Subcutaneous abdominal adipose tissue (tissue), 5 donors: ENCODE results near the gene CDC14A.

Experiments
- H3K27ac ChIP-seq: one replicate; pipeline ENCODE4 v1.7.0; 2013; ENCODE audit warnings: low read depth, mild to moderate bottlenecking, inconsistent platforms, low read length, moderate library complexity
- H3K27me3 ChIP-seq, 5 donors: one replicate each; pipeline ENCODE4 v1.7.0; 2013; ENCODE audit warnings: low read length in 5 of 5, inconsistent platforms in 1 of 5; ENCODE audit not compliant: control insufficient read depth in 5 of 5, insufficient read depth in 4 of 5
- H3K36me3 ChIP-seq, 5 donors: one replicate each; pipeline ENCODE4 v1.7.0; 2013; ENCODE audit warnings: low read length in 5 of 5; ENCODE audit not compliant: control insufficient read depth in 5 of 5, insufficient read depth in 5 of 5
- H3K4me1 ChIP-seq, 5 donors: one replicate each; pipeline ENCODE4 v1.7.0; 2013; ENCODE audit warnings: low read length in 5 of 5, mild to moderate bottlenecking in 3 of 5, moderate library complexity in 1 of 5; ENCODE audit not compliant: control insufficient read depth in 5 of 5, insufficient read depth in 5 of 5
- H3K4me3 ChIP-seq, 5 donors: one replicate each; pipeline ENCODE4 v1.7.0; 2013; ENCODE audit warnings: low read length in 5 of 5, low read depth in 1 of 5
- H3K9ac ChIP-seq, 5 donors: one replicate each; pipeline ENCODE4 v1.7.0; 2013; ENCODE audit warnings: low read length in 5 of 5, mild to moderate bottlenecking in 4 of 5, moderate library complexity in 3 of 5
- H3K9me3 ChIP-seq, 5 donors: one replicate each; pipeline ENCODE4 v1.7.0; 2013; ENCODE audit warnings: low read length in 5 of 5; ENCODE audit not compliant: control insufficient read depth in 5 of 5
- donor health status: healthy.
- donor health status: healthy.
- donor health status: healthy.
- donor health status: healthy.
- donor health status: healthy.

The CDC14A gene

DNA sequence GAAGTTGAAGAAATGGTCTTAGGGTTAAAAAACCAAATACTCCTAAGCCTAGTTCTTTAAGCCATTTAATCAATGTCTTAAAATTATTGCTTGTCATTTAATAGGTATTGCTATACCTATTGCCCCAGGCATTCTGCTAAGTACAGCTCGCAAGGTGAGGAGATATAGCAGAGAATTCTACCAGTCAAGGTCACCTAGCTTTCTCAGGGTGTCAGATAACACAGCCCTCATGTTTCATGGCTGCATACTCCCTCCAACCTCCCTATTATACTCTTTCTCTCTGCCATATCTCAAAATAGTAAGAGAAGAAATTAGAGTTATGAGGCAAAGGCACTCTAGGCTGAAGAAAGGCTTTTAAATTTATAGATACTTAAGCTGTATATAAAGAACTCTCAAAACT is 117.3 kb downstream of the CDC14A start:
- H3K4me1 ChIP-seq: peaks cover 0 to 2% (median 0%) of the 10 kb centered on the region in 5 donors
- H3K27me3 ChIP-seq: no peaks in the 10 kb centered on the region
- no peaks in the 10 kb centered on the region for H3K9me3 ChIP-seq
- peaks cover 0 to 8% (median 0%) of the 10 kb centered on the region in 5 donors for H3K36me3 ChIP-seq
- H3K27ac ChIP-seq: no peak overlapping the region
- H3K9ac ChIP-seq: no peak overlapping the region
- no peak overlapping the region for H3K4me3 ChIP-seq

GRCh38 chr1:100474834-100475233 is 122.5 kb downstream of the CDC14A start:
- Histone ChIP-seq H3K27ac (no peak overlapping the region), H3K9ac (no peak overlapping the region), H3K4me1 (peaks cover 0 to 6% (median 0%) of the 10 kb centered on the region in 5 donors), H3K4me3 (no peak overlapping the region), H3K9me3 (no peaks in the 10 kb centered on the region), H3K27me3 (no peaks in the 10 kb centered on the region), H3K36me3 (peaks cover 0 to 3% (median 0%) of the 10 kb centered on the region in 5 donors)

DNA sequence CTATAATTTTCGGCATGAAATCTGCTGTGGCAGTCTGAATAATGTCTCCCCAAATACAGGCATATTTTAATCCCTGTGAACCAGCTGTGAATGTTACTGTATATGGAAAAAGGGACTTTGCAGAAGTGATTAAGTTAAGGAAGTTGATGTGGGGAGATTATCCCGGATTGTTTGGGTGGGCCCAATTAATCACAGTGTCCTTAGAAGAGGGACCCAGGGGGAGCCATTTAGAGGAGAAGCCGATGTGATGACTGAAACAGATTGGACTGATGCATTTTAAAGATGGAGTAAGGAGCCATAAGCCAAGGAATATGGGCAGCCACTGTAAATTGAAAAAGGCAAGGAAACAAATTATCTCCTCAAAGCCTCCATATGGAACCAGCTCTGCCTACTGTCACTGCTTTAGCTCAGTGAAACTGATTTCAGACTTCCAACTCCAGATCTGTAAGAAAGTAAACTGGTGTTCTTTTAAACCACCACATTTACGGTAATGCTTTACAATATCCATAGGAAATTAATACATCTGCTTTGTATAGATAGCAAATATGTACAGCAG is 124.5 kb downstream of the CDC14A start:
- peaks cover 0 to 6% (median 0%) of the 10 kb centered on the region in 5 donors for H3K4me1 ChIP-seq
- H3K4me3 ChIP-seq: no peak overlapping the region
- H3K9ac ChIP-seq: no peak overlapping the region
- H3K9me3 ChIP-seq: no peaks in the 10 kb centered on the region
- H3K27ac ChIP-seq: no peak overlapping the region
- H3K36me3 ChIP-seq: peaks cover 0 to 3% (median 0%) of the 10 kb centered on the region in 5 donors
- no peaks in the 10 kb centered on the region for H3K27me3 ChIP-seq

DNA sequence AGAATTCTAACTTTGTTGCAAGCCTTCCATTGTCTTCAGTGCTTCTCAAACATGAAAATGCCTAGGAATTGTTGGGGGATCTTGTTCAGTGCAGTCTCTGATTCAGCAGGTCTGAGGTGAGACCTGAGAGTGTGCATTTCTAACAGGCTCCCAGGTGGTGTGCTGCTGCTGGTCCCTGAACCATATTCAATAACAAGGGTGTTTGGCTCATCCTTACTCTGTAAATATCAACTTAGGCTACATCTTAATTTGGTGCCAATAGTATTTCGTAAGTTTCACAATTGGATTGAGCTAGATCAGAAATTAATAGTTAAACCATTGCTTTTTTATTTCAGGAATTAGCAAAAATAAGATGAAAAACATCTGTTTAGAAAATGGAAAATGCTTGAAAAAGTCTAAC is 126.5 kb downstream of the CDC14A start:
- Histone ChIP-seq H3K9me3 (no peaks in the 10 kb centered on the region), H3K9ac (no peak overlapping the region), H3K36me3 (peaks cover 0 to 3% (median 0%) of the 10 kb centered on the region in 5 donors), H3K27me3 (no peaks in the 10 kb centered on the region), H3K4me1 (peaks cover 0 to 6% (median 0%) of the 10 kb centered on the region in 5 donors), H3K27ac (no peak overlapping the region), H3K4me3 (no peak overlapping the region)

- no peak overlapping the region for H3K27ac ChIP-seq
- H3K4me1 ChIP-seq: peaks cover 0 to 2% (median 0%) of the 10 kb centered on the region in 5 donors
- H3K4me3 ChIP-seq: no peak overlapping the region
- no peak overlapping the region for H3K9ac ChIP-seq
- peaks cover 0 to 3% (median 0%) of the 10 kb centered on the region in 5 donors for H3K36me3 ChIP-seq
- H3K9me3 ChIP-seq: no peaks in the 10 kb centered on the region
- no peaks in the 10 kb centered on the region for H3K27me3 ChIP-seq
These were observed 127.5 kb downstream of the CDC14A start for GRCh38 chr1:100479620-100480338.

DNA sequence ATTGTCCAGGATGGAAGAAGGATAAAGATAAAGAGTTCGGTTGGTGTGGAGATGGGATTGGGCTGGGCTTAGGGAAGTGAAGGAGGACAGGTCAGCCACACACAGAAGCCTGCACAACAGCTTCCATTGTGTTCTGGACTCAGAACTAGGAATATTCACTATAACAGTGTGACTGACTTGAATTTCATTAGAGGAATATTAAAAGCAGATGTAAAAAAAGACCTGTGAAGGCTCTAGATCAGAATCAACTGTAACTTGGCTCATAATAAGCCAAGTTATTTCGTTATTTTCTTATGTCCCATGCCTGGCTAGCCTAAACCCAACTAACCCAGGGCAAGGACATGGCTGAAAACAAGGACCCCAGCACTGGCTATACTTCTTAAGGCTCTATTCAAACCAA is 129.0 kb downstream of the CDC14A start:
- Histone ChIP-seq H3K4me3 (no peak overlapping the region), H3K9ac (no peak overlapping the region), H3K4me1 (no peaks in the 10 kb centered on the region), H3K27ac (no peak overlapping the region), H3K36me3 (peaks cover 0 to 5% (median 0%) of the 10 kb centered on the region in 5 donors), H3K9me3 (no peaks in the 10 kb centered on the region), H3K27me3 (no peaks in the 10 kb centered on the region)

DNA sequence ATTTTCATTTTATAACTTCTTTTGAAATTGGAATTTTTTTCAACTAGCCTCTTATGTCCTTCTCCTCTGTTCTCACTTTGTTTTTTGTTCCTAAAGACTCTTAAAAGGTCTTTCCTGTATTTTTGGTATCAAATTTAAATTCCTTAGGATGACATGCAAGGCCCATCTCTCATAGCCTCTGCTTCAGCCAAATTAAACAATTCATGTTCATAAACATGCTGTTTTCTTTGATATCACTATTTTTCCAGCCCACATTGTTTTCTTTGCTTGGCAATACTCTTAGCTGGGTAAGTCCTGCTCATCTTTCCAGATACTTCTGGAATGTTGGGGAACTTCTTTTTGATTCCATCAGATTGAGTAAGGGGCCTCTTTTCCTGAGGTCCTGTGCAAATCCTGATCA is 129.9 kb downstream of the CDC14A start:
- Histone ChIP-seq H3K4me1 (no peaks in the 10 kb centered on the region), H3K36me3 (peaks cover 0 to 5% (median 0%) of the 10 kb centered on the region in 5 donors), H3K27me3 (no peaks in the 10 kb centered on the region), H3K9me3 (no peaks in the 10 kb centered on the region), H3K9ac (no peak overlapping the region), H3K4me3 (no peak overlapping the region), H3K27ac (no peak overlapping the region)

DNA sequence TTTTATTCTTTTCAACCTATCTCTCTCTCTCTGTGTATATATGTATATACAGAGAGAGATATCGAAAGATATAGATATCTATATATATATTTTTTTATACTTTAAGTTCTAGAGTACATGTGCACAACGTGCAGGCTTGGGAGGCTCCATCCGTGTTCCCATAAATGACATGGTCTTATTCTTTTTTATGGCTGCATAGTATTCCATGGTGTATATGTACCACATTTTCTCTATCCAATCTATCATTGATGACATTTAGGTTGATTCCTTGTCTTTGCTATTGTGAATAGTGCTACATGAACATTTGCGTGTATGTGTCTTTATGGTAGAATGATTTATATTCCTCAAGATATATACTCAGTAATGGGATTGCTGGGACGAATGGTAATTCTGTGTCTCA is 130.4 kb downstream of the CDC14A start:
- Histone ChIP-seq H3K4me1 (no peaks in the 10 kb centered on the region), H3K9ac (no peak overlapping the region), H3K9me3 (no peaks in the 10 kb centered on the region), H3K36me3 (peaks cover 0 to 5% (median 0%) of the 10 kb centered on the region in 5 donors), H3K27ac (no peak overlapping the region), H3K4me3 (no peak overlapping the region), H3K27me3 (no peaks in the 10 kb centered on the region)

- Histone ChIP-seq H3K9ac (no peak overlapping the region), H3K27ac (no peak overlapping the region), H3K9me3 (no peaks in the 10 kb centered on the region)
These were observed 130.9 kb downstream of the CDC14A start for GRCh38 chr1:100483230-100483629.

DNA sequence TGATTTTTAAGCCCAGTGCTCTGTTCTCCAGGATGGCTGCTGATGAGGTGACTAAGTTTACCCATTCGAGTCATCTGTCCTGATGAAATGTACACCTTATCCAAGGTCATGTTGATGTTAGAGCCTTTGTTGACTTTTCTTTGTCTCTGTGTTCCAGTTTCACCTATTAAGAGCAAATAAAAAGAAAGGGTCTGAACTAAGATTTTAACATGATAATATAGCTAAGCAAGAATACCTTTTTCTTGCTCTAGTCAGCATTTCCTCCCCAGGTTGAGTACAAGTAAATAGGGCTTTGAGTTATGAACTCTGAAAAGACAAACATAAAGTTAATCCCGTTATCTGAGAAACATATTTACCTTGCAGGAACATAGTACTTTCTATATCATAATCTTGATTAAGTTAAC is 133.6 kb downstream of the CDC14A start:
- H3K4me1 ChIP-seq: no peaks in the 10 kb centered on the region
- no peak overlapping the region for H3K27ac ChIP-seq
- no peak overlapping the region for H3K4me3 ChIP-seq
- no peaks in the 10 kb centered on the region for H3K9me3 ChIP-seq
- no peak overlapping the region for H3K9ac ChIP-seq
- peaks cover 0 to 5% (median 0%) of the 10 kb centered on the region in 5 donors for H3K36me3 ChIP-seq
- no peaks in the 10 kb centered on the region for H3K27me3 ChIP-seq

More at GRCh38 chr1:100483230-100483629, 130.9 kb downstream of the CDC14A start:
- no peaks in the 10 kb centered on the region for H3K4me1 ChIP-seq
- H3K36me3 ChIP-seq: peaks cover 0 to 5% (median 0%) of the 10 kb centered on the region in 5 donors
- no peak overlapping the region for H3K4me3 ChIP-seq
- H3K27me3 ChIP-seq: no peaks in the 10 kb centered on the region
